ENCODE measurements around the gene LZTS3. TPM values are rescaled to one million over a fixed set of nuclear protein-coding genes. Genes with fewer than 3 reads are reported as not detected.
"Not testable (repeated sequence)": the region's sequence is repeated elsewhere in the genome, so short reads cannot be mapped to it uniquely, and the experiment has no call there.

LZTS3 gene
- total RNA-seq, 1 donor from 2014 or later, result 3.2 TPM

GRCh38 chr20:3192226-3193015 is 19.1 kb upstream of the LZTS3 start:
- no peak for DNase-seq (ENCODE audit: low read depth, low spot score)

- DNase-seq (ENCODE audit: low read depth, low spot score), result no peak
These were observed 17.3 kb upstream of the LZTS3 start for GRCh38 chr20:3190681-3191111.

GRCh38 chr20:3189561-3190131 is 16.3 kb upstream of the LZTS3 start:
- no peak for DNase-seq (ENCODE audit: low read depth, low spot score)

GRCh38 chr20:3188823-3189413 is 15.6 kb upstream of the LZTS3 start:
- DNase-seq (ENCODE audit: low read depth, low spot score), result no peak

- not testable (repeated sequence) for DNase-seq (ENCODE audit: low read depth, low spot score)
These were observed 14.5 kb upstream of the LZTS3 start for GRCh38 chr20:3187861-3188260.

- DNase-seq (ENCODE audit: low read depth, low spot score), result no peak
These were observed 10.7 kb upstream of the LZTS3 start for GRCh38 chr20:3183896-3184612.

- DNase-seq (ENCODE audit: low read depth, low spot score), result not testable (repeated sequence)
These were observed 9.1 kb upstream of the LZTS3 start for GRCh38 chr20:3182429-3182828.

GRCh38 chr20:3181270-3181669 is 7.9 kb upstream of the LZTS3 start:
- DNase-seq (ENCODE audit: low read depth, low spot score), result no peak

- no peak for DNase-seq (ENCODE audit: low read depth, low spot score)
These were observed 7.0 kb upstream of the LZTS3 start for GRCh38 chr20:3180319-3180718.

- no peak for DNase-seq (ENCODE audit: low read depth, low spot score)
These were observed 4.6 kb upstream of the LZTS3 start for GRCh38 chr20:3177746-3178485.

- DNase-seq (ENCODE audit: low read depth, low spot score), result no peak
These were observed 1.9 kb upstream of the LZTS3 start for GRCh38 chr20:3175270-3175669.

- DNase-seq (ENCODE audit: low read depth, low spot score), result no peak
These were observed 1.3 kb upstream of the LZTS3 start for GRCh38 chr20:3174442-3175261.

GRCh38 chr20:3173610-3174441 is 477 bp upstream of the LZTS3 start:
- DNase-seq (ENCODE audit: low read depth, low spot score), result no peak

GRCh38 chr20:3172126-3172932 is 1.0 kb downstream of the LZTS3 start:
- no peak for DNase-seq (ENCODE audit: low read depth, low spot score)

GRCh38 chr20:3171391-3172125 is 1.8 kb downstream of the LZTS3 start:
- no peak for DNase-seq (ENCODE audit: low read depth, low spot score)

GRCh38 chr20:3168829-3169590 is 4.3 kb downstream of the LZTS3 start:
- DNase-seq (ENCODE audit: low read depth, low spot score), result no peak
